Inferior parietal cortex (tissue), 1 donor: ENCODE measurements around the gene ARID3B.
A peak's percentile ranks its signal among the peaks of the same experiment; 100 is the strongest.
"Not testable (repeated sequence)": the region's sequence is repeated elsewhere in the genome, so short reads cannot be mapped to it uniquely, and the experiment has no call there.

ENCODE experiments used
- DNase-seq: peaks from one replicate; pipeline ENCODE4 v3.0.0-alpha.2; 2016; ENCODE audit errors: extremely low spot score

The ARID3B gene

DNA sequence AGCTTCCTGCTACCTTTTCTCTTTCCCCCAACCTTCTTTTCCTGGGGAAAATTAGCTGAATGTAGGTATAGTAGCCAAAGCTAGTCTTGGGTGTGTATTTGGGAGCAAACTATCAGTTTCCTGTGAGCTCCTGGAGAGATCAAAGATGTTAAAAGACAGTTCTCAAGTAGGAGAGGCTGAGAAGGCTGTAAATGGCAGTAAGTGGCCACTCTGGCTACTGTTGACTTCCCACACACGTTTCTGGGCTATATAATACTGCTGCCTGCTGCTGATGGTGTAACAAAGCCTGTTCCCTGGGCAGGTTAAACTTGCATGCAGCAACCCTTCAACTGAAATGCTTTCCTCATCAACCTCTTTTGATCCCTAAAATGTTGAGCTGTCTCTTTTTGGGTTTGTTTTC lies 27.6 kb downstream of the ARID3B start:
- no peak for DNase-seq

DNA sequence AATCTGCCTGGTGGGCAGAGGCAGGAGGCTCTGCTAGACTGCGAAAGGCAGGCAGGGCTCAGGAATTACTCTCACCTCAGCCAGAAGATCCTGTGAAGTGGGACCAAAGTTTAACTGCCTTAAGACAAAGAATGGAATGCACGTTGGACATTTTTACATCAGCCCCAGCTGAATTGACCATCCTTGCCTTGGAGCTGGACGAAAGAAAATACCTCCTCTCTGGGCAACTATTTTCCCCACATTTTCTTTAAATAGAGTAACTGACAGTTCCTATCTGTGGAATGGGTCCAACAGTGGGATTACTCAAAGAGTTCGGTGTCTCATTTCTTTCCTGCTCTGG lies 28.7 kb downstream of the ARID3B start:
- no peak for DNase-seq

DNA sequence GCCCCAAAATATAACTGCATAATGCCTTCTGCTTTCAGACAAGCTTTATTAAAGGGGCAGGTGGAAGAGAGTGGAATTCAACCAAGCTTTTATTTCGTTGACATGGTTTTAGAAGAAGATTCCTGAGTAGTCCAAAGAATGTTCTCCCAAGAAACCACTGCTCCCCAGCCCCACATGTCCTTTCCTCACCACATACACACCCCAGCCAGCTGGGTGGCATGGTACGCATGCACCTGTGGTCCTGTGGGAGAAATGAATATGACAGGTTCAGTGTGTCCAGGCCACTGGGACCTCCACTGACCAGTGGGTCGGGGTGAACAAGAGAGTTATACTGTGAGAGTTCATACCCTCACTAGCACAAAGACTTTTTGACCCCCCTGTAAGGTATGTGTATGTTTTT lies 30.2 kb downstream of the ARID3B start:
- DNase-seq: no peak

DNA sequence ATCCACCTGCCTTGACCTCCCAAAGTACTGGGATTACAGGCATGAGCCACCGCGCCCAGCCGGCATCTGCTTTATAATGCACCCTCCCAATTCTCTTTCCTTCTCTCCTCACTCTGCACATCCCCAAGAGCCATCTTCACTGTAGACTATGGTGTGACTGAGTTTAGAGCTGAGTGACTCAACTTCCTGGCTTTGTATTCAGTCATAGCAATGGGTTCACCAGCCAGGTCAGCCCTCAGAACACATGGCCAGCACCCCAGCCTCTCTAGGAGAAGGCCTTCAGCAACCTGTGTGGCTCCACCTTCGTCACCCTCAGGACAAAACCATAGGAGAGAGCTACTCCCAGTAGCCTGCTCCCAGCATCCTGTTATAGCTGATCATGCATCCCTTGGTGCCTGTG lies 33.0 kb downstream of the ARID3B start:
- no peak for DNase-seq

DNA sequence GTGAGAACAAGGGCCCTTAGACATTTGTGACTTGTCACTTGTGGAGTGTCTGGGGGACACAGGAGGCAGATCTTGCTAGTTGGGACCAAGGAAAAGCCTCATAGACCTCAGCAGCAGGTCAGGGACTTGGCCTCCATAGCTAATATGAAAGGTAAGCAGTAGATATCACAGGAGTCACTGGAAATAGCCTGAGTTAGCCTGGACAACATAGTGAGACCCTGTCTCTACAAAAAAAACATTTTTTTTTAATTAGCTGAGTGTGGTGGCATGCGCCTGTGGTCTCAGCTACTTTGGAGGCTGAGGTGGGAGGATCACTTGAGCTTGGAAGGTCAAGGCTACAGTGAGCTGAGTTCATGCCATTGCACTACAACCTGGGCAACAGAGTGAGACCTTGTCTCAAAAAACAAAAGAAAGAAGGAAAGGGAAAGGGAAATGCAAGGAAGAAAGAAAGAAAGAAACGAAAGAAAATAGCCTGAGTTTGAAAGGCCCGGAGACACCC lies 37.5 kb downstream of the ARID3B start:
- DNase-seq: no peak

DNA sequence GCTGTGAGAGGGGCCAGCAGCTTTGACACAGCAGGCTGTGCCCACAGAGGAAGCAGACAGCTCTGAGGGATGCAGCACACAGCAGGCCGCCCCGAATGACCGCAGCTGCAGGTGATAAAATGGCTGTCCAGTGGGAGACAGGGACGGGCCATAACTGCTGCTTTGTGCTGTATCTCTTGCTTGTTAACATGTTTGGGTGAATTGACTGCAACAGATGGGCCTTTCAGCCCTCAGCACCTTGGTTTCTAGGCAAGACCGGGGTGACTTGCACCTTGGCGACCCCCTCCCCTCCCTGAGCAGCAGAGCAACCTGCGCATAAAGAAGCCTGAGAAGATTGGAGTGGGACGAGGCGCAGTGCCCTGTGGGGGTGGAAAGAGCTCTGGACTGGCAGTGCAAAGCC lies 38.0 kb downstream of the ARID3B start:
- DNase-seq: no peak

DNA sequence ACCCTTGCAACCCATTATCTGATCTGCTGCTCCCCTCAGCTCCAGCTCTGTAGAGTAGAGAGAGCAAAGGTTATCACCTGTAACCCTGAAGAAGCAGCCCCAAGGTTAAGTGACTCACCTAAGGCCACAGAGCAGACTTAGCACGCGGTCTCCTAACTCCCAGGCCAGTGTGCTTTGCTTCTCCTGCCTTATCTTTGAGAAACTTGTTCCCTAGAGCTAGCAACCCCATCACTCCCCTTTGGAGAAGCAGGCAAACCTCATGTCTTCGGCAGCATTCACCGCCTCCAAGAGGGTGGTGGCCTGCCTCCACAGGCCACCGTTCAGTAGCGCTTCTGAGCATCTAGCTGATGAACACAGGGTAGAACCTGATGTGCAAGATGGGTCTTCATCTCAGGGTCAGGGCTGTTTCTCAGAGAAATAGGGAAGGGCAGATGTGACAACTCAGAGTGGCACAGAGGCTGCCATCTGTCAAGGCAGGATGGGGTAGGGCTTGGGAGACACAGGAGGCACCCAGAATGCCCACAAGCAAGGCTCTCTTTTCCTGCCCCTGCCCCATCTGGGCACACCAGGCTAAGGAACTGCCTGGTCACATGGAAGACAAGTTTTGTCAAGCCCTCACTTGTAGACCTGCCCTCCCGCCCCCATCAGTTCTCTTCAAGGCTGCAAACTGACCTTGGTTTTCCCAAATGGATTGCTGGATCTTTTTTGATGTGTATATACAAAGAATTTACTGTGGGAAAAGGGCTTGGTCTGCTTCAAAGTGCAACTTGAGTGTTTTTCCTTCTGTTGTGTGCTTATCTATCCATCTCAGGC lies 39.7 kb downstream of the ARID3B start:
- DNase-seq: no peak

DNA sequence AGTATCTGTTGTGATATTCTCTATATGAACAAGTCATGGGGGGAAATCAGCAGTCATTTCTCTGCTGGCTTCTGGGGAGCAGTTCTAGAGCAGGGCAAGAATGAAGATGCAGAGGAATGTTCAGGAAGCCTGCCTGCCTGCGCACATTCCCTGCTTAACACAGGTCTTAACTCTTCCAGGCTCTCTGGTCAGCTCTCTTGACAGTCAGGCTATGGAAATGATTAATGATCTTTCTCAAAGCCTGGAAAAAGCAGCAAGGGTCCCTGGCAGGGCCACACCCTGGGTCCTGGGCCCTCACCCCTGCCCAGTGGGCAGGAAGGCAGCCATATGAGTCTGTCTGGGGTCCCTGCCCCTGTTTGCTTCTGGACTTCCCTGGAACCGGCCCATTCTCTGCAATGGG lies 43.2 kb downstream of the ARID3B start:
- no peak for DNase-seq

DNA sequence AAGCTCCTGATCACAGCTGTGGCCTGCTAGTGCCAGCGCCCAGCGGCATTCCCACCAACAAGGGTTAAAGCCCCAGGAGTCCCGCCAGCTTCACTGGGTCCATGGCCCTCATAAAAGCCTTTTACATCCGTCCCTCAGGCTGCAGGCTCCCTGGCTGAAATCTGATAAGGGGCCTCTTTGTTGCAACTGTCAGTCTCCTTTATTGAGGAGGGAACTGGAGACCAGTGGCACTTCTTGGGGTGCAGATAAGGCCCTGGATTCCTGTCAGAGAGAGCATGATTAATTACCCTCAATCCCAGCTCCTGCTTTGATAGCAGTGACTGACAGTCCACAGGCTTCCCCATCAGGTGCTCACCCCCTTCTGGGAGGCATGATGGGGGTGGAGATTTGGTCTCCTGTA lies 43.8 kb downstream of the ARID3B start:
- peak; percentile 39 for DNase-seq

DNA sequence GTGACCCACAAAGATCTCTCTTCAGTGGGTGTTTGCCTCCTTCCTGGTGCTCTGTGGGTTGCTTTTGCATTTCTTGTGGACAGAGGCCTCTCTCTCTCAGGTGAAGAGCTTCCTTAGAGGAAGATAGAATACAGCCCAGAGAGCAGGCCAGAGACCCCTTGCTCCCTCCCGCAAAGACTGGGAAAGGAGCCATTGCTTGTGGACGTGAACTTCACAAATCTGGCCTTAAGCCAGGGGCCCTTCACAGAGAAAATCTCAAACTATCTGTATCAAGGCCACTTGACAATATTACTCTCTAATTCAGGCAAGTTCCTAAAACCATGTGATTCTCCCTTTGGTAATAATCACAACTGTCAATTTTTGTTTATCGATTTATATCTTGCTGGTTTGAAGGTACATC lies 44.2 kb downstream of the ARID3B start:
- no peak for DNase-seq

DNA sequence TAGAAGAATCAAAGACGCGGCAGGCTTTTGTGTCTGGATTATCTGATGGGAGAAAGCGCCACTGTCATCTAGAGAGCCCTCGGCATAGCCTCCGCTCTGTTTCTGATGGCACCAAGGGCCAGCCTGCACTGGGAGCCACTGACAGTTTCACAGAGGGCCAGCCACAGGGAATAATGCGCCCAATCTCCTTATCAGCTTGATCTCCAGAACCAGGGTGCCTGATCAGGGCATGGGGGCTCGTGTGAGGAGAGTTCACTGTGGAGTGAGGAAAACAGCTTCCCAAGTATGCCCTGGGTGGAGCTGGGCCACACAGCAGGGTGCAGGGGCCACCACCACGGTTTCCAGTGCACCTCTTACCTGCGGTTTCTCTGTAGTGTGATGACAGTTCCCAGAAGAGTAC lies 44.8 kb downstream of the ARID3B start:
- DNase-seq: no peak

DNA sequence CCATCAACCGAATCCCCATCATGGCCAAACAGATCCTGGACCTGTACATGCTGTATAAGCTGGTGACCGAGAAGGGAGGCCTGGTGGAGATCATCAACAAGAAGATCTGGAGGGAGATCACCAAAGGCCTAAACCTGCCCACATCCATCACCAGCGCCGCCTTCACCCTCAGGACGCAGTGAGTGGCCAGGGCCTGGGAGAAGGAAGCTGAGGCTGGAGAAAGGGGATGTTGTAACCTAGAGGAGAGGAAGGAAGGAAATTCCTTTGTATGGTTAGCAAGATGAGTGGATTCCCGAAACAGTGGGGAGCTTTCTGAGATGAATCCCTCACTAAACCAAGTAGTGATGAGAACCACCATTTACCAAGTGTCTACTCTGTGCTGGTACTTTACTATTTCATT lies 48.8 kb downstream of the ARID3B start:
- no peak for DNase-seq

DNA sequence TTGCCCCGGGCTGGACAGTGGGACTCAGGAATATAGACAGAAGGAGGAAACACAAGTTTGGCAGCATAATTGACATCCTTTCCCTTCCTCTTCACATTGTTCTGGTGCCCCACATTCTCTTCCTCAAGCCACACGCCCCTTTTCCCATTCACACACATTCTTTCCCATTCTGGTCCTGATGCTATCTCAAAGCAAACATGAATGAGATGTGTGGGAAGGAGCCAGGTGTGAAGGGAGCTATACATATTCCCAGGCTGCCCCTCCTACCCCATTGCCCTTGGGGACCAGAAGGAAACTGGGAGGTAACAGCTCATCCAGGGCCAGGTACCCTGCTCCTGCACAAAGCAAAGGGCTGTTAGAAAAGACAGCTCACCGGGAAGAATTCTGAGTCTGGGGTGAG lies 51.2 kb downstream of the ARID3B start:
- no peak for DNase-seq

DNA sequence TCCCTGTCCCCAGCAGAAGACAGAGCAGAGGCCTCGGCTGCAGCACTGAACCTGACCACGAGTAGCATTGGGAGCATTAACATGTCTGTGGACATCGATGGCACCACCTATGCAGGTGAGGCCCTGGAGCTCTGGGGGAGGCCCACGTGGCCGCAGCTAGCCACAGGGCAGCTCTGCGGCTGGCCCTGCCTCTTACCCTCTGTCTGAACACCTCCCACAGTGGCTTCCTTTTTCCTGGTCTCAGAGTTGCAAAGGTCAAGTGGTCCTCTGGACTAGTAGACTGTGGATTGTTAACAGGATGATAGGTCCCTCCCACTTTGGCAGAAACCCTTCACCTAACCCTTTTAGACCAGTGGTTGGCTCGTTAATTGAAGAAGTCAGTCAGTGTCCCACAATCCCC lies 52.1 kb downstream of the ARID3B start:
- DNase-seq: no peak

DNA sequence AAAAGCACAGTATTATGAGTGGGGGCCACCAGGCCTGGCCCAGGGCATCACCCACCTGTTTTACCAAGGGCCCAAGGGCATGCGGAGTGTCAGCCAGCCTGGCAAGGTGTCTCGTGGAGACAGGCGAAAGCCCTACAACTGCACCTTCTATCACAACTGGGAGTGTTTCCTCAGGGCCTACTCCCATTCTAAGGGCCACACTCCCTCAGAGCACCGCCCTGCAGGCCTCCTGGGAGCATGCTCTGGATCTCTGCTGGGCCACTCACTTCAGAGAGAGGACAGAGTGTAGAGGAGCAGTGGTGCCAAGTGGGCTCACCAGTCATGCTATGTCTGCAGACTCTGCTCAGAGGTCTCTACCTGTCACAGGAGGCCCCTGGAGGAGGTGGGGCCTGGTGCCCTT lies 53.4 kb downstream of the ARID3B start:
- DNase-seq: no peak

DNA sequence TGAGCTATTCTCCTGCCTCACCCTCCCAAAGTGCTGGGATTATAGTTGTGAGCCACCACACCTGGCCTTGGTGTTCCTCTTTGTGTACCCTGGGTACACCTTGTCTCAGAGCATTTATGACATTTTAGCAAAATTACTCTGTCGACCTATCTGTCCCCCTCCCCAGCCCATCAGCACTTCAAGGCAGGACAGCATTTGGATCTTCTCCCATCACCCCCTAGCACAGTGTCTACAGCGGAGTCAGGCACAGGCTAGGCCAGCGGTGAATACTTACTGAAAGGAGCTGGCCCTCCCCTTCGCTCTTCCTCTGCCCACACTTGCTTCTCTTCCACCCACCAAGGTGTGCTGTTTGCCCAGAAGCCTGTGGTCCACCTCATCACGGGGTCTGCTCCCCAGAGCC lies 54.3 kb downstream of the ARID3B start:
- no peak for DNase-seq

DNA sequence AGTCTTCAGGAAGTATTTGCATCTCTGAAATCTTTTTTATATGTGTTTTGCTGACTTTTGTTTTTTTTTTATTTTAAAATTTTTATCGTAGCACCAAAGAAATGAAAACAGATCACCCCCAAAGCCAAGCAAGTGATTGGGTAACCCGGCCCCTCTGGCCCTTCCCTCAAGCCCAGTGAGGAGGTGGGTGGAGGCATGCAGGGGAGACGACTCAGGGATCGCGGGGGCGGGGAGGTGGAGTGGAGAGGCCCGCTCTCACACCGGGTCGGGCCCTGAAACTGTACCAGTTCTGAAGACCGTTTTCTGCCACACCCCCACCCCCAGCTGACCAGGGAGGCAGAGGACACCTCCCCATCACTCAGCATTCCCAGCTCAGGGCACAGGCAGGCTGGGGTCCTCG lies 55.7 kb downstream of the ARID3B start:
- DNase-seq: not testable (repeated sequence)

DNA sequence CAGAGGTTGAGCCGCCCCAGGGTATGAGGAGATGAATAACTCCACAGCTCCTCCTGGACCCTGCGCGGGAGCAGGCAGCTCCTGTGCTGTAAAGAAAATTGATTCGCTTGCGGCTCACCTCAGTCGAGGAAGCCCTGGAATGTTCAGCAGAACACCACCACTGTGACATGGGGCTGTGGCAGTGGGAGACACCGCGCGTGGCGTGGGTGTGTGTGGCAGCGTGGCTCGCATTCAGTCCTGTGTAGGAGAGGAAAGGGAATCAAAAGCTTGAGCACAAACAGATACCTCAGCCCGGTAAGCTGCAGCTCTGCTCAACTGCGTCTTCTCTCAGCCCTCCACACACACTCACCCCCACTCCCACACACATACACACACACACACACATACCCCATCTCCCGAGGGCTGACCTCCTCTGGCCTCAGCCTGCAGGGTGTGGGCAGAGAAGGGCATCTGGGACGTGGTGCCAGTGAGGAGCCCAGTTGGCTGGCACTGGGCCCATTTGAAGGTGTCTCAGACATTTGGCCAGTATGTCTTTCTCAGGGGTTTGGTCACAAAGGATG lies 56.2 kb downstream of the ARID3B start:
- DNase-seq: not testable (repeated sequence)

DNA sequence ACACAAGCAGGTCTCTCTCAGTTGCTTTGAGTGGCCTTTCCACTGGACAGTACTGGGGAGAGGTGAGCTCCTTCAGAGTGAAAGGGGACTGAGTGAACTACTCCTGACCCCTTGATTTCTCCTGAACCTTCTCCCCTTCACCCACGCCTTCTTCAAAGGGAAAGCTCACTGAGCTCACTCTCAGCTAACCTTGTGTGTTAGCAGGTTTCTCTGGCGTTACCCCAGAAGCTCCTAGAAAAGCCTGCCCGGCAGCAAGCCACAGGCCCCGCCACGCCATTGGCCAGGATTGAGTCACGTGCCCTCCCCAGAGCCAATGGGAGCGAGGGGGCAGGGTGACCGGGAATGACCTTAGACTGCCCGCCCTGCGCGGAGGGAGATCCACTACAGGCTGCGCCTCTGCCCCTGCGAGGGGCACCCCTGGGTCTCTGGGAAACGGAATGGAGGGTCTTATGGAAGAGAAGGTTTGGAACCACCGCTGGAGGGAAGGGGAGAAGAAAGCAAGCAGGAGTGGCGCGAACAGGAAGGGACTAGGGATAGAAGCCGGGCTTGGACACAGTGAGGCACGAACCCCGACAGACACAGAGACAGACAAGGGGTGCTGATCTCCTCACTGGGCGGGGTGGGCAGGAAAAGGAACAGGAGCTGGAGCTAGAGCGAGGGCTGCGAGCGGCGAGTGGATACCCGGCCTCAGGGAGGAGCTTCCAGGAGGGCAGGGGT lies 57.3 kb downstream of the ARID3B start:
- DNase-seq: peak; percentile 93

DNA sequence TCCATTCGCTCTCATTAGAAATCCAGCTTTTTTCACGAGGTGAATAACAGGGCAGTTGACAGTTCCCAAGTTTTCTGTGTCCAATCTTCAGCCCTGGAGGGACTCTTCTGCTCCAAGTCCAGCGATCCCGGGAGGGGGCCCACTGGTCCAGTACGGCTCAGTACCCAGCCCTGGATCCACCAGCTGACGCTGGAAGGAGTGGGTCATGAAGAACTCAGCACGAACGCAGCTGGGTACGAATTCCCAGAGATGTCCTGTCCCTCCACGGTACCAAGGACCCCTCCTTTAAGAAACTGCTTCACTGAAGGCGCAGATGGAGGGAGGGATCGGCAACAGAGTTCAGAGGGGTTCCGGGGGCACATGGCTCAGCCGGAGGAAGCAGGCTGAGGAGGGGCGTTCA lies 58.1 kb downstream of the ARID3B start:
- DNase-seq: no peak

DNA sequence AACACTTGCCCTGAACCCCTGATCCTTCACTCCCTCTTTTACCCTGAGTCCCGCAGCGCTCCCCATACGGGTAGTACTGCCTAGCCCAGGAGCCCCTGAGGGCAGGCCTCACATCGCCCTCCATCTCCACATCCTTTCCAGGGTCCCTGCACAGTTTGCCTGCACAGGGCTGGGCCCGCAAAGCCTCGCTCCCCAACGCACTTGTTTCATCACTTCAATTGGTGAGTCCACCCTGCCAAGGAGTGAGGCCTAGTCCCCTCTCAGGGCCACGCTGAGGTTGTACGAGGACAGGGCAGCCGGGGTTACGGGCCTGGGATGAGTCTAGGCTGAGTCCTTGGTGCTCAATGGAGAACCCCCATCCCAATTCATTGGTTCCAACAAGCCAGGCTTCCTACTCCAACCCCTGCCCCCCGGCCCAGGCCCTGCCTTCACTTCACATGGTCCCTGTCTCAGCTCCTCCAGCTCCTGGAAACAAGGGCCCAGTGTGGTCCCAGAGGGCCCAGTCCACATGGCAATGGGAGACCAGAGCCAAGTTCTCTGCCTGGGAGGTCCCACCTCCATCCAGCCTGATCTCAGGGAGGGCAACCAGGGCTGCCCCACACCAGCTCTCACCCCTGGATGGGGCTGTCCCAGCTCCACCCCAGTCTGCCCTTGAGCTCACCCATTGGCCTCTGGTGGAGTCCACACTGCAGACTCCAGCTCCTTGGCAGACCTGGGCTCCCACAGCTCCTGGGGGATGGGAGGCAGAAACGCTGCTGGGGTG lies 62.2 kb downstream of the ARID3B start:
- no peak for DNase-seq
